ENCODE results near the gene TBC1D9B.

TBC1D9B gene

DNA sequence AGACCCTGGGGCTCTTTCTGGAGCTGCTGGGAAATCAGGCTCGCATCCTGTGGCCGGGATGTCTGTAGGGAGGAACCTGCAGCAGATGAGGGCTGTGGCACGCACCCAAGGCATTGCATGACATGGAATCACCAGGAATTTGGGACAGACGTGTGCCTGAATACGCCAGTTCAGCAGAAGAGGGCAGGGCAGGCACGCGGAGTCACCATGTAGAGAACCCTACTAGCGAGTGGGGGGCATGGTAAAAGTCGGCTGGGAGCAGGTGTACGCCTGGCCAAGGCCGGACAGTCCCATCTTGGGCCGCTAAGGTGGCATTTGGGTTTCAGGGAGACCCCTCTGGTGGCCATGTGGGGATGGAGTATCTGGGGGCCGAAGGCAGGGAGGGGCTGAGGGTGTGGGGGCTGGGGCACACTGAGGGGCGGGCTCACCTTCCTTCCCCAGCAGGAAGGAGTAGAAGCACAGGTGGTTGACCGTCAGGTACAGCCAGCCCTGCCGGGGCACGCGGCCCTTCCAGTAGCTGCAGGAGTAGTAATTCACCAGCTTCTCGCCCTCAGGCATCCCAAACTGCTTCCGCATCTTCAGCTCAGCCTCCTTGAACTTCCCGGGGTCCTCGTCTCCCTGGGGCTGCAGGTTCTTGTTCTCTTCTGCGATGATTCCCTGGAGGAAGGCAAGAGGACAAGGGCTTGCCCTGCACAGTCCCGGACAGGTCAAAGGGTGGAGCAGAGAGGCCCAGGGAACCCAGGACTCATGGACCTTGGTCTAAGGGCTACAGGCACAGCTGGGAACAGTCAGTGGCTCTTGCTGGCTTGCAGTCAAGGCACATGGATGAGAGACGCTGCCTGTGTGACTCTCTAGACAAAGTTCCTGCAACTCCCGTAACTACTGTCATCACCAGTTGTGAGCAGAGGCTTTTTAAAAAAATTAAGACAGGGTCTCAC lies 13.5 kb downstream of the TBC1D9B start:
- H3K4me3 ChIP-seq (ENCODE audit: low read depth, low read length): no peak overlapping the region
- TF ChIP-seq, protein P1, sequence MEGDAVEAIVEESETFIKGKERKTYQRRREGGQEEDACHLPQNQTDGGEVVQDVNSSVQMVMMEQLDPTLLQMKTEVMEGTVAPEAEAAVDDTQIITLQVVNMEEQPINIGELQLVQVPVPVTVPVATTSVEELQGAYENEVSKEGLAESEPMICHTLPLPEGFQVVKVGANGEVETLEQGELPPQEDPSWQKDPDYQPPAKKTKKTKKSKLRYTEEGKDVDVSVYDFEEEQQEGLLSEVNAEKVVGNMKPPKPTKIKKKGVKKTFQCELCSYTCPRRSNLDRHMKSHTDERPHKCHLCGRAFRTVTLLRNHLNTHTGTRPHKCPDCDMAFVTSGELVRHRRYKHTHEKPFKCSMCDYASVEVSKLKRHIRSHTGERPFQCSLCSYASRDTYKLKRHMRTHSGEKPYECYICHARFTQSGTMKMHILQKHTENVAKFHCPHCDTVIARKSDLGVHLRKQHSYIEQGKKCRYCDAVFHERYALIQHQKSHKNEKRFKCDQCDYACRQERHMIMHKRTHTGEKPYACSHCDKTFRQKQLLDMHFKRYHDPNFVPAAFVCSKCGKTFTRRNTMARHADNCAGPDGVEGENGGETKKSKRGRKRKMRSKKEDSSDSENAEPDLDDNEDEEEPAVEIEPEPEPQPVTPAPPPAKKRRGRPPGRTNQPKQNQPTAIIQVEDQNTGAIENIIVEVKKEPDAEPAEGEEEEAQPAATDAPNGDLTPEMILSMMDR (IDR thresholded peaks at IDR 0.05; ENCODE audit: borderline replicate concordance, insufficient read depth, low read depth, low read length): no peak

DNA sequence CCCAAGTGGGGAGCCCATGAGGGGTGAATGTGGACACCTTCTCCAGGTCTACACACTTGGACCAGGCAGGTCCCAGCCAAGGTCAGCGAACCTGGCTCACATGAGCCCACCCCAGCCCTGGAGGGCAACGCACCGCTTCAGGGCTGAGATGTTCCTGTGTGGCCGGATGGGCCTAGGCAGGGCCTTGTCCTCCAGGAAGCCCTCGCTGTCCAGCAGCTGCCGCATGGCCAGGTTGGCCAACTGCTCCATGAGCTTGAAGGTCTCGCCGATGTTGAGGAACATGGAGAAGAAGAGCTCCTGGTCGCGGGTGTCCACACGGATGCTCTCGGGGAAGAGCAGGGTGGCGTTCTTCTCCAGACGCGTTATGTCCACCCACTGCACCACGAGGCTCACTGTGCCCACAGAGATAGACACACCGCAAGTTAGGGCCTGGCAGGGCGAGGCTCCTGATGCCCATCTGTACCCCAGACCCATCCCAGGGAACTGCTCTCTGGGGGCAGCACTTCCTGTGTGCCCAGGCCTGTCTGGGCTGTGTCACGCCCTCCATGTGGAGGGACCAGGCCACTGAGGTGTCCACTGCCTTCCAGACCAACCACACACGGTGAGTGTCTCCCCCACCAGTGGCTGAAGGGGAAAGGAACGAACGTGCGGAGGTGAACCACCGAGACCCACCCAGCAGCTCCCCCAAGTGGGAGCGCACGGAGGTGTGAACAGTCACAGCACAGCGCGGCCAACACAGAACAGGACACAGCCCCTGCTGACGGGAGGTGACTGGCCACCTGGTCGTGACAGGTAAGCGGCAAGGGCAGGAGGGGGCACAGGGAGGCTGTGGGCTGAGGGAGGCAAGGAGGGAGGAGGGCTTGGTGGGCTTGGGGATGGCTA lies 14.4 kb downstream of the TBC1D9B start:
- no peak overlapping the region for H3K4me3 ChIP-seq (ENCODE audit: low read depth, low read length)
- TF ChIP-seq, protein P1 (IDR thresholded peaks at IDR 0.05; ENCODE audit: borderline replicate concordance, insufficient read depth, low read depth, low read length): no peak

DNA sequence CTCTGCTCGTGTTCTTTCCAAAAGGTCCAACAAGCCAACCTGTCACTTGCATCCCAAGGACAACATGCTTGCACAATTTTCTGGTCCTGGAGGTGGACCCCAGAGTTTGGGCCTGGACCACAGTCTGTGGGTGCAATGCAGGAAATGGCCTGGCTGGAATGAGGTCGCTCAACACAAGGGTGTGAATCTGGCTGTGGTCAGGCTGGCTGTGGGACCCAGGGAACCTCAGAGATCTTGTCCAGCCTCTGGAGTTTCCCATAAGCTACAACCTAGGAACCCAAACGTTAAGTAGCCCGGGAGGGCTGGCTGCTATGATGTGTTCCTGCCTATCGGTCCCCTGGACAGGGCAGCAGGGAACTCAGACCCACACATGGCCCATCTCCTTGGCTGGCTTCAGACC lies 15.4 kb downstream of the TBC1D9B start:
- TF ChIP-seq, protein P1 (IDR thresholded peaks at IDR 0.05; ENCODE audit: borderline replicate concordance, insufficient read depth, low read depth, low read length): no peak
- no peak overlapping the region for H3K4me3 ChIP-seq (ENCODE audit: low read depth, low read length)

DNA sequence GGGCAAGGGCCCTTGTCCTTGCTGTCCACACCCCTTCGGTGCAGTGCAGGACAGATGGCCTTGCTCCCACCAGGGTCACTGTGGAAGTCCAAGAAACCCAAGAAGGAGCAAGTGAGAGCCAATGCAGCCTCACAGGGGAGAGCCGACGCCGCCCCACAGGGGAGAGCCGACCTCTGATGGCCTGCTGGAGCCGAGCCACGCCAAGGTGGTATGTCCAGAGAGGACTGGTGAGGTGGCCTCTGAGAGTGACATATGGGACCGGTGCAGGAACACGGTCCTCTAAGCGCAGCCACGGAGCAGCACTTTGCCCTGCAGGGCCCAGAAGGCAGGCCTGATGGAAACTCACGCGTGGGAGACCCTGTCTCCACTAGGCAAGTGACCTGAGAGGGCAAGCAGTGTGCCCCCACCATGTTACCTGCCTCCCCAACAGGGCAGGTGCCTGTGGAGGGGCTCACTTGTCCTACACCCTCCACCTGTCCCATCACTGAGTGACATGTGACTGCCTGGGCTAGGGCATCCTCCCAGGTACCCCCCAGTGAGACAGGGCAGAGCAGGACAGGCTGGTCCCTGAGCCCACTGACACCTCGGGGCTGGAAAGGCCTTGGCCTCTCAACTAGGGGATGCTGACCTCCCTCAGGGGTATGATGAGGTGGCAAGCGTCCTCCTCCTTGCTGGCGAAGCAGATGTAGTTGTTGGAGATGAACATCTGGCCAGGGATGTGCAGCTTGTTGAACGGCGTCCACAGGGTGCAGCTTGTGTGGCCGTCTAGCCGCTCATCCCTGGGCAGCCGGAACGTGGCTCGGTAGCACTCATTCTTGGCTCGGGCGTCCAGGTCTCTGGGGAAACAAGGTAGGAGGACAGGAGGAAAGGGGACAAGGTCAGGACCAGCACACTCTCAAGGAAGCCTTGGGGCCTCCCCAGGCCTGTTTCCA lies 16.7 kb downstream of the TBC1D9B start:
- no peak overlapping the region for H3K4me3 ChIP-seq (ENCODE audit: low read depth, low read length)
- TF ChIP-seq, protein P1 (IDR thresholded peaks at IDR 0.05; ENCODE audit: borderline replicate concordance, insufficient read depth, low read depth, low read length): no peak

DNA sequence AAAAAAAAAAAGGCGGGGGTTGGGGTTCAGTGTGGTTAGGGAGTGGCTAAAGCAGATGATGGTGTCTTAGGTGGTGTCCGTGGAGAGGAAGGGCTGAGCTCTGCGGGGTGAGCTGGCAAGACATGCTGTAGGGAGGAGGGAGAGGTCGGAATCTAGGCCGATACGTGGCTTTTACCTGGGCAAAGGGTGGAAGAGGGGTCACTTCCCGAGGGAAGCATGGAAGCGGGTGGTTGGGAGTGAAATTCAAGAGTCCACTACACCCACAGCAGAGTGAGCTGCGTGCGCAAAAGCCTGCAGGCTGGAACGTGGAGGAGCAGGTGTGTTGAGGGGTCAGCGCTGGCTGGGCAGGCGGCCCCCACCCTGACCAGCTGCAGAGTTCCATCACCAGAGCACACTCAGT lies 17.8 kb downstream of the TBC1D9B start:
- H3K4me3 ChIP-seq (ENCODE audit: low read depth, low read length): no peak overlapping the region
- TF ChIP-seq, protein P1 (IDR thresholded peaks at IDR 0.05; ENCODE audit: borderline replicate concordance, insufficient read depth, low read depth, low read length): no peak

DNA sequence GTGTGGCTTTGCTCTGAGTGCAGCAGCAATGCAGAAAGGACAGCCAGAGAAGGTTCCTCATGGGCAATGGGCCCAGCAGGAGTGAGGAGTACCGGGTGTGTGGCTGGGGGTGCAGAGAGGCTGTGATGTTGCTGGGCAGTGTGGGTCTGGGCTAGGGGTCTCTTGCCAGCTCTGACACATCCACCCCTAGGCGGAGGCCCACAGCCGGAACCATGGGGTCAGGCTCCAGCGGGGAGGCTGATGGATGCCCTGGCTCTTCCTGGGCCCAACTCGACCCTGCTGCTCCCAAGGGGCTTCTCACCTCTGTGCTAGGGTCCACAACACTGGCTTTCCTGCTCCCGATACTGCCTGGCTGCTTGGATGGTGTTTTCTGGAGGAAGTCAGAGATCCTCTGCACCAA lies 19.9 kb downstream of the TBC1D9B start:
- TF ChIP-seq, protein P1 (IDR thresholded peaks at IDR 0.05; ENCODE audit: borderline replicate concordance, insufficient read depth, low read depth, low read length): no peak
- H3K4me3 ChIP-seq (ENCODE audit: low read depth, low read length): no peak overlapping the region
